Esophagus squamous epithelium (tissue), 4 donors: ENCODE data around the gene ITSN1.

Source experiments
- POLR2A ChIP-seq, 4 donors: fragments of 450-650 bp; IDR thresholded peaks; one replicate each; pipeline ENCODE4 v1.6.1; 2017; ENCODE audit warnings: antibody characterized with exemption in 4 of 4, mild to moderate bottlenecking in 4 of 4, moderate library complexity in 3 of 4
- TF ChIP-seq, protein P1 (sequence below), 6 experiments: fragments of 450-650 bp in 4 of 6; fragments of 200-600 bp in 2 of 6; sonication (generic) in 2 of 6; IDR thresholded peaks; one replicate each; pipeline ENCODE4 v1.5.1; 2016 to 2019; ENCODE audit warnings: antibody characterized with exemption in 6 of 6, mild to moderate bottlenecking in 4 of 6, moderate library complexity in 4 of 6

DNA sequence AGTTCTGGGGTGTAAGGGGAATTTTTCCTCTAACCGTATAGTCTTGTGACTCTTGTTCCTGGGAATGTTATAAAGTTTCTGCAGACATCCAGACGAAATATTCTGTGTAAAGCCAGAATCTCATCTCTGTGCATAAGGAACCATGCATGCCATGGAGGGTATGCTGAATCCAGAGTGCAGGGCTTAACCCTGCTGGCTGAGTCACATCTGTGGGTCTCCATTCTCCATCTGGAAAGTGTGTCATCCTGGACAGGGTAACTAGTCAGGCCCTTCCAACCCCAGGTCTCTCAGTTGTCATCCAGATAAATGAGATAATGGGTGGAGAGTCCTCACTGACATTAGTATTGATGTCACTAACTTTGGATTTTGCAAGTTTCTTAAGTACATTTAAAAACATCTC is 224.5 kb downstream of the ITSN1 start:
- TF ChIP-seq, protein P1, sequence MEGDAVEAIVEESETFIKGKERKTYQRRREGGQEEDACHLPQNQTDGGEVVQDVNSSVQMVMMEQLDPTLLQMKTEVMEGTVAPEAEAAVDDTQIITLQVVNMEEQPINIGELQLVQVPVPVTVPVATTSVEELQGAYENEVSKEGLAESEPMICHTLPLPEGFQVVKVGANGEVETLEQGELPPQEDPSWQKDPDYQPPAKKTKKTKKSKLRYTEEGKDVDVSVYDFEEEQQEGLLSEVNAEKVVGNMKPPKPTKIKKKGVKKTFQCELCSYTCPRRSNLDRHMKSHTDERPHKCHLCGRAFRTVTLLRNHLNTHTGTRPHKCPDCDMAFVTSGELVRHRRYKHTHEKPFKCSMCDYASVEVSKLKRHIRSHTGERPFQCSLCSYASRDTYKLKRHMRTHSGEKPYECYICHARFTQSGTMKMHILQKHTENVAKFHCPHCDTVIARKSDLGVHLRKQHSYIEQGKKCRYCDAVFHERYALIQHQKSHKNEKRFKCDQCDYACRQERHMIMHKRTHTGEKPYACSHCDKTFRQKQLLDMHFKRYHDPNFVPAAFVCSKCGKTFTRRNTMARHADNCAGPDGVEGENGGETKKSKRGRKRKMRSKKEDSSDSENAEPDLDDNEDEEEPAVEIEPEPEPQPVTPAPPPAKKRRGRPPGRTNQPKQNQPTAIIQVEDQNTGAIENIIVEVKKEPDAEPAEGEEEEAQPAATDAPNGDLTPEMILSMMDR (IDR thresholded peaks at IDR 0.05): no peak
- TF ChIP-seq POLR2A (IDR thresholded peaks at IDR 0.05): no peak
